Esophagus squamous epithelium (tissue), 4 donors: ENCODE results near the gene ITM2C.

Experiments
- POLR2A ChIP-seq, 4 donors: fragments of 450-650 bp; IDR thresholded peaks; one replicate each; pipeline ENCODE4 v1.6.1; 2017; ENCODE audit warnings: antibody characterized with exemption in 4 of 4, mild to moderate bottlenecking in 4 of 4, moderate library complexity in 3 of 4
- TF ChIP-seq, protein P1 (sequence below), 6 experiments: fragments of 450-650 bp in 4 of 6; fragments of 200-600 bp in 2 of 6; sonication (generic) in 2 of 6; IDR thresholded peaks; one replicate each; pipeline ENCODE4 v1.5.1; 2016 to 2019; ENCODE audit warnings: antibody characterized with exemption in 6 of 6, mild to moderate bottlenecking in 4 of 6, moderate library complexity in 4 of 6

- TF ChIP-seq, protein P1, sequence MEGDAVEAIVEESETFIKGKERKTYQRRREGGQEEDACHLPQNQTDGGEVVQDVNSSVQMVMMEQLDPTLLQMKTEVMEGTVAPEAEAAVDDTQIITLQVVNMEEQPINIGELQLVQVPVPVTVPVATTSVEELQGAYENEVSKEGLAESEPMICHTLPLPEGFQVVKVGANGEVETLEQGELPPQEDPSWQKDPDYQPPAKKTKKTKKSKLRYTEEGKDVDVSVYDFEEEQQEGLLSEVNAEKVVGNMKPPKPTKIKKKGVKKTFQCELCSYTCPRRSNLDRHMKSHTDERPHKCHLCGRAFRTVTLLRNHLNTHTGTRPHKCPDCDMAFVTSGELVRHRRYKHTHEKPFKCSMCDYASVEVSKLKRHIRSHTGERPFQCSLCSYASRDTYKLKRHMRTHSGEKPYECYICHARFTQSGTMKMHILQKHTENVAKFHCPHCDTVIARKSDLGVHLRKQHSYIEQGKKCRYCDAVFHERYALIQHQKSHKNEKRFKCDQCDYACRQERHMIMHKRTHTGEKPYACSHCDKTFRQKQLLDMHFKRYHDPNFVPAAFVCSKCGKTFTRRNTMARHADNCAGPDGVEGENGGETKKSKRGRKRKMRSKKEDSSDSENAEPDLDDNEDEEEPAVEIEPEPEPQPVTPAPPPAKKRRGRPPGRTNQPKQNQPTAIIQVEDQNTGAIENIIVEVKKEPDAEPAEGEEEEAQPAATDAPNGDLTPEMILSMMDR (IDR thresholded peaks at IDR 0.05), result no peak
- TF ChIP-seq POLR2A (IDR thresholded peaks at IDR 0.05), result no peak
Measured at GRCh38 chr2:230891064-230891463, 26.3 kb downstream of the ITM2C start.
